Measurements from ENCODE around the gene SKIL. TPM values are rescaled to one million over a fixed set of nuclear protein-coding genes. Genes with fewer than 3 reads are reported as not detected.

Gene SKIL
- total RNA-seq, 4 donors from 2014 or later: 44.1 to 75.4 (median 58.9) TPM

GRCh38 chr3:170438836-170439235, 81.3 kb downstream of the SKIL start:
- H3K27ac ChIP-seq: no peak overlapping the region
- H3K36me3 ChIP-seq: no peaks in the 10 kb centered on the region
- TF ChIP-seq CTCF (IDR thresholded peaks at IDR 0.05): no peak
- TF ChIP-seq POLR2A (IDR thresholded peaks at IDR 0.05): no peak
- WGBS, 2 donors: 93 to 94% methylated on average over 1 of the region's 1 CpG
- no peaks in the 10 kb centered on the region for H3K4me1 ChIP-seq
- H3K27me3 ChIP-seq: no peaks in the 10 kb centered on the region
- H3K9me3 ChIP-seq: no peaks in the 10 kb centered on the region
- H3K4me3 ChIP-seq (replicated peaks in 1 of 3): no peak overlapping the region
- DNase-seq: no peak
- intact Hi-C loops (cut with DNase I): no loop called here

- WGBS, 2 donors: 94 to 100% methylated on average over 2 of the region's 2 CpGs
- intact Hi-C loops (cut with DNase I): no loop called here
These were observed 82.8 kb downstream of the SKIL start for GRCh38 chr3:170440344-170440743.

GRCh38 chr3:170441412-170441811, 83.9 kb downstream of the SKIL start:
- WGBS, 2 donors: 94 to 95% methylated on average over 4 of the region's 4 CpGs
- no peak overlapping the region for H3K27ac ChIP-seq
- no peaks in the 10 kb centered on the region for H3K36me3 ChIP-seq
- no peak for DNase-seq
- no peak overlapping the region for H3K4me3 ChIP-seq (replicated peaks in 1 of 3)
- TF ChIP-seq POLR2A (IDR thresholded peaks at IDR 0.05) (no peak), CTCF (IDR thresholded peaks at IDR 0.05) (no peak)
- no peaks in the 10 kb centered on the region for H3K27me3 ChIP-seq
- H3K4me1 ChIP-seq: no peaks in the 10 kb centered on the region
- no peaks in the 10 kb centered on the region for H3K9me3 ChIP-seq
- intact Hi-C loops (cut with DNase I): no loop called here

More at GRCh38 chr3:170440344-170440743, 82.8 kb downstream of the SKIL start:
- H3K36me3 ChIP-seq: no peaks in the 10 kb centered on the region
- TF ChIP-seq CTCF (IDR thresholded peaks at IDR 0.05): no peak
- TF ChIP-seq POLR2A (IDR thresholded peaks at IDR 0.05): no peak
- no peak overlapping the region for H3K27ac ChIP-seq
- no peaks in the 10 kb centered on the region for H3K4me1 ChIP-seq
- H3K4me3 ChIP-seq (replicated peaks in 1 of 3): no peak overlapping the region
- H3K27me3 ChIP-seq: no peaks in the 10 kb centered on the region
- H3K9me3 ChIP-seq: no peaks in the 10 kb centered on the region
- no peak for DNase-seq

- H3K9me3 ChIP-seq: no peaks in the 10 kb centered on the region
- H3K36me3 ChIP-seq: no peaks in the 10 kb centered on the region
- no peak overlapping the region for H3K27ac ChIP-seq
- no peak for DNase-seq
- no peaks in the 10 kb centered on the region for H3K27me3 ChIP-seq
- no peaks in the 10 kb centered on the region for H3K4me1 ChIP-seq
- H3K4me3 ChIP-seq (replicated peaks in 1 of 3): no peak overlapping the region
- TF ChIP-seq CTCF (IDR thresholded peaks at IDR 0.05) (no peak), POLR2A (IDR thresholded peaks at IDR 0.05) (no peak)
- intact Hi-C loops (cut with DNase I): no loop called here
These were observed 85.4 kb downstream of the SKIL start for GRCh38 chr3:170442947-170443346.

- no peaks in the 10 kb centered on the region for H3K4me1 ChIP-seq
- intact Hi-C loops (cut with DNase I): no loop called here
- no peaks in the 10 kb centered on the region for H3K36me3 ChIP-seq
- no peaks in the 10 kb centered on the region for H3K27me3 ChIP-seq
- DNase-seq: no peak
- no peak overlapping the region for H3K4me3 ChIP-seq (replicated peaks in 1 of 3)
- no peak overlapping the region for H3K27ac ChIP-seq
- no peaks in the 10 kb centered on the region for H3K9me3 ChIP-seq
- no peak for TF ChIP-seq POLR2A (IDR thresholded peaks at IDR 0.05)
- no peak for TF ChIP-seq CTCF (IDR thresholded peaks at IDR 0.05)
These were observed 85.9 kb downstream of the SKIL start for GRCh38 chr3:170443457-170443856.

Small RNA genes lying within 50 kb of the gene (microRNA-seq; reads per million reads assigned to microRNA genes)
- gene MIR6828: not detected

Other genes starting within 250 kb of the SKIL start
- 100 to 1,000 TPM in 2 of 4 donors, 10 to 100 TPM in 2; 73.1 to 128 (median 93.7) TPM for gene PHC3, start 176.0 kb upstream of the SKIL start, total RNA-seq
- 10 to 100 TPM; 74.9 to 85.0 (median 76.6) TPM for gene PRKCI, start 135.3 kb upstream of the SKIL start, total RNA-seq
- gene CLDN11, start 61.2 kb downstream of the SKIL start, total RNA-seq: 1 to 10 TPM; 3.2 to 6.6 (median 4.6) TPM
- gene SLC7A14, start 228.4 kb downstream of the SKIL start, total RNA-seq: under 1 TPM in 3 of 4 donors, not detected in 1; 0.11 to 0.34 (median 0.13) TPM

All from thyroid gland (tissue), 4 donors.